ENCODE measurements around the gene NT5C2.
"Not testable (repeated sequence)": the region's sequence is repeated elsewhere in the genome, so short reads cannot be mapped to it uniquely, and the experiment has no call there.

Gene NT5C2

DNA sequence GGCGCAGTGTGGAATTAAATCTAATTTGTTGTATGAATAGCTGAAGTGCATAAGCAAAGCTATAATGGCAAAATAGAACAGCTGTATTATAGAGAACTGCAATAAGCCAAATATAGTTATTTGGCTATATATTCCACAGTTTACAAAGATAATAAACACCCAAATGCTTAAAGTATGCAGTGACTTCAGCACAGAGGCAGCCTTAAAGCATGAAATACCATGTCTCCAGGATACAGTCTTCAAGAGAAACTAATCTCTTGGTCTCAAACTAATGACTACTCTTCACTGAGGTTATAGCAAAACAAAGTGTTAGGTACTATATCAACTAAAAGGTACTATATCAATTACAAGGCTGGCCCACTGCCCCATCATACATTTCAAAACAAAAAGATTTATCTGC is 48.0 kb downstream of the NT5C2 start:
- DNase-seq (ENCODE audit: low spot score) = no peak
- no peaks in the 10 kb centered on the region for H3K27me3 ChIP-seq (ENCODE audit: control insufficient read depth in 3 of 3, insufficient read depth in 3 of 3, low read depth in 1 of 3, low read length in 3 of 3)
- no peak overlapping the region for H3K9ac ChIP-seq (ENCODE audit: low read depth, low read length, poor library complexity)
- H3K36me3 ChIP-seq (replicated peaks in 1 of 2; ENCODE audit: control insufficient read depth in 2 of 2, insufficient read depth in 2 of 2, low read length in 2 of 2) = peaks cover 0 to 27% of the 10 kb centered on the region in 2 donors
- no CpG with 5 or more reads among the region's 1 CpG for WGBS, 2 donors (ENCODE audit: extremely low coverage in 2 of 2, insufficient read length in 2 of 2, insufficient replicate concordance in 1 of 2)
- H2BK5ac ChIP-seq (ENCODE audit: low read length) = no peak overlapping the region
- H3K4me2 ChIP-seq (ENCODE audit: insufficient read depth, low read length, poor library complexity, severe bottlenecking) = no peak overlapping the region
- no peak overlapping the region for H3K23ac ChIP-seq (ENCODE audit: low read depth, low read length, poor library complexity)
- no peak overlapping the region for H2AFZ ChIP-seq (ENCODE audit: low read length)
- H3K4me1 ChIP-seq (ENCODE audit: control insufficient read depth in 2 of 2, insufficient read depth in 1 of 2, low read depth in 1 of 2, low read length in 2 of 2) = peaks cover 0 to 3% of the 10 kb centered on the region in 2 donors
- no peak overlapping the region for H3K18ac ChIP-seq (ENCODE audit: low read length)
- H3K14ac ChIP-seq (ENCODE audit: low read length) = no peak overlapping the region
- no peak overlapping the region for H3K4me3 ChIP-seq (ENCODE audit: low read length in 2 of 2)
- H2BK120ac ChIP-seq (ENCODE audit: low read depth, low read length) = no peak overlapping the region
- no peak overlapping the region for H4K91ac ChIP-seq (ENCODE audit: low read depth, low read length, poor library complexity)
- H3K79me1 ChIP-seq (ENCODE audit: low read depth, low read length) = no peaks in the 10 kb centered on the region
- no peak overlapping the region for H2AK5ac ChIP-seq (ENCODE audit: low read depth, low read length)
- no peak overlapping the region for H3K4ac ChIP-seq (ENCODE audit: low read length)
- no peaks in the 10 kb centered on the region for H3K9me3 ChIP-seq (replicated peaks in 1 of 2; ENCODE audit: control insufficient read depth in 2 of 2, insufficient read depth in 1 of 2, low read depth in 1 of 2, low read length in 2 of 2)
- no peak overlapping the region for H2BK12ac ChIP-seq (ENCODE audit: low read length)
- H4K8ac ChIP-seq (ENCODE audit: low read depth, low read length) = no peak overlapping the region
- no peak overlapping the region for H3K27ac ChIP-seq (replicated peaks; ENCODE audit: low read length)
- H2BK15ac ChIP-seq (ENCODE audit: low read length) = no peak overlapping the region

DNA sequence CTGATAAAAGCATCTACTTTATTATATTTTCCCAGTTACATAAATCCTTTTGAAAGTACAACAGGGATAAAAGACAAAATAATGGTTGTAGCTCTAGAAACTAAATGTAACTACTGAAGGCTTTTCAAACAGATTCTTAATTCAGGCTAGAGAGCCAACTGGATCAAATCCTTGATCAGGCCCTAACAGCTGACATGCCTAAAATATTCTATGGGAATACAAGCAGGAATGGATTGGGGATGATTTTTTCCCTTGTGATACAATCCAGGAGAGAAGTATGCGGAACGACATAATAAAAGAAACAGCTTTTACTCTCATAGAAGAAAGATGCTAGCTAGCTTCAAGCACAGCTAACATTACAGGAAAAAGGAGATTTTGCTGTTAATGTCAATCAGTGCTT is 49.0 kb downstream of the NT5C2 start:
- no peak for DNase-seq (ENCODE audit: low spot score)

GRCh38 chr10:103143641-103144040 is 49.4 kb downstream of the NT5C2 start:
- peaks cover 2 to 34% of the 10 kb centered on the region in 2 donors for H3K36me3 ChIP-seq (replicated peaks in 1 of 2; ENCODE audit: control insufficient read depth in 2 of 2, insufficient read depth in 2 of 2, low read length in 2 of 2)
- H2BK120ac ChIP-seq (ENCODE audit: low read depth, low read length); H4K91ac ChIP-seq (ENCODE audit: low read depth, low read length, poor library complexity): not testable (repeated sequence)

More for the DNA sequence above, 49.0 kb downstream of the NT5C2 start:
- H3K23ac ChIP-seq (ENCODE audit: low read depth, low read length, poor library complexity) = no peak overlapping the region
- H2AK5ac ChIP-seq (ENCODE audit: low read depth, low read length) = no peak overlapping the region
- no peak overlapping the region for H2BK120ac ChIP-seq (ENCODE audit: low read depth, low read length)
- H4K8ac ChIP-seq (ENCODE audit: low read depth, low read length) = no peak overlapping the region
- peaks cover 0 to 3% of the 10 kb centered on the region in 2 donors for H3K4me1 ChIP-seq (ENCODE audit: control insufficient read depth in 2 of 2, insufficient read depth in 1 of 2, low read depth in 1 of 2, low read length in 2 of 2)
- H2BK15ac ChIP-seq (ENCODE audit: low read length) = no peak overlapping the region
- H4K91ac ChIP-seq (ENCODE audit: low read depth, low read length, poor library complexity) = no peak overlapping the region
- H3K18ac ChIP-seq (ENCODE audit: low read length) = no peak overlapping the region
- H3K4ac ChIP-seq (ENCODE audit: low read length) = no peak overlapping the region
- H3K27me3 ChIP-seq (ENCODE audit: control insufficient read depth in 3 of 3, insufficient read depth in 3 of 3, low read depth in 1 of 3, low read length in 3 of 3) = no peaks in the 10 kb centered on the region
- H2BK5ac ChIP-seq (ENCODE audit: low read length) = no peak overlapping the region
- no peaks in the 10 kb centered on the region for H3K9me3 ChIP-seq (replicated peaks in 1 of 2; ENCODE audit: control insufficient read depth in 2 of 2, insufficient read depth in 1 of 2, low read depth in 1 of 2, low read length in 2 of 2)
- no peak overlapping the region for H2BK12ac ChIP-seq (ENCODE audit: low read length)
- no peak overlapping the region for H3K4me2 ChIP-seq (ENCODE audit: insufficient read depth, low read length, poor library complexity, severe bottlenecking)
- no peak overlapping the region for H3K27ac ChIP-seq (replicated peaks; ENCODE audit: low read length)
- no CpG with 5 or more reads among the region's 2 CpGs for WGBS, 2 donors (ENCODE audit: extremely low coverage in 2 of 2, insufficient read length in 2 of 2, insufficient replicate concordance in 1 of 2)
- H3K9ac ChIP-seq (ENCODE audit: low read depth, low read length, poor library complexity) = no peak overlapping the region
- H2AFZ ChIP-seq (ENCODE audit: low read length) = no peak overlapping the region
- no peak overlapping the region for H3K4me3 ChIP-seq (ENCODE audit: low read length in 2 of 2)
- H3K79me1 ChIP-seq (ENCODE audit: low read depth, low read length) = no peaks in the 10 kb centered on the region
- H3K36me3 ChIP-seq (replicated peaks in 1 of 2; ENCODE audit: control insufficient read depth in 2 of 2, insufficient read depth in 2 of 2, low read length in 2 of 2) = peaks cover 2 to 35% of the 10 kb centered on the region in 2 donors
- H3K14ac ChIP-seq (ENCODE audit: low read length) = no peak overlapping the region

GRCh38 chr10:103141950-103142349 is 51.1 kb downstream of the NT5C2 start:
- no CpG with 5 or more reads among the region's 2 CpGs for WGBS, 2 donors (ENCODE audit: extremely low coverage in 2 of 2, insufficient read length in 2 of 2, insufficient replicate concordance in 1 of 2)

More at GRCh38 chr10:103143641-103144040, 49.4 kb downstream of the NT5C2 start:
- not testable (repeated sequence) for DNase-seq (ENCODE audit: low spot score); H3K4me3 ChIP-seq (ENCODE audit: low read length in 2 of 2); H3K27me3 ChIP-seq (ENCODE audit: control insufficient read depth in 3 of 3, insufficient read depth in 3 of 3, low read depth in 1 of 3, low read length in 3 of 3); H3K79me1 ChIP-seq (ENCODE audit: low read depth, low read length); H3K18ac ChIP-seq (ENCODE audit: low read length); H2AK5ac ChIP-seq (ENCODE audit: low read depth, low read length); H3K27ac ChIP-seq (replicated peaks; ENCODE audit: low read length); H2AFZ ChIP-seq (ENCODE audit: low read length); H3K9me3 ChIP-seq (replicated peaks in 1 of 2; ENCODE audit: control insufficient read depth in 2 of 2, insufficient read depth in 1 of 2, low read depth in 1 of 2, low read length in 2 of 2); H3K4ac ChIP-seq (ENCODE audit: low read length); H3K23ac ChIP-seq (ENCODE audit: low read depth, low read length, poor library complexity); H3K4me1 ChIP-seq (ENCODE audit: control insufficient read depth in 2 of 2, insufficient read depth in 1 of 2, low read depth in 1 of 2, low read length in 2 of 2); H2BK15ac ChIP-seq (ENCODE audit: low read length); H3K9ac ChIP-seq (ENCODE audit: low read depth, low read length, poor library complexity); H3K4me2 ChIP-seq (ENCODE audit: insufficient read depth, low read length, poor library complexity, severe bottlenecking); H4K8ac ChIP-seq (ENCODE audit: low read depth, low read length); H2BK12ac ChIP-seq (ENCODE audit: low read length); H3K14ac ChIP-seq (ENCODE audit: low read length); H2BK5ac ChIP-seq (ENCODE audit: low read length)
- WGBS, 2 donors (ENCODE audit: extremely low coverage in 2 of 2, insufficient read length in 2 of 2, insufficient replicate concordance in 1 of 2) = no CpG with 5 or more reads among the region's 3 CpGs

More at GRCh38 chr10:103141950-103142349, 51.1 kb downstream of the NT5C2 start:
- Histone ChIP-seq H3K4ac (ENCODE audit: low read length) (no peak overlapping the region), H2AK5ac (ENCODE audit: low read depth, low read length) (no peak overlapping the region), H3K79me1 (ENCODE audit: low read depth, low read length) (no peaks in the 10 kb centered on the region), H3K4me2 (ENCODE audit: insufficient read depth, low read length, poor library complexity, severe bottlenecking) (no peak overlapping the region), H3K18ac (ENCODE audit: low read length) (no peak overlapping the region), H3K9ac (ENCODE audit: low read depth, low read length, poor library complexity) (no peak overlapping the region), H2BK15ac (ENCODE audit: low read length) (no peak overlapping the region), H2BK5ac (ENCODE audit: low read length) (no peak overlapping the region), H3K14ac (ENCODE audit: low read length) (no peak overlapping the region), H3K4me3 (ENCODE audit: low read length in 2 of 2) (no peak overlapping the region), H4K8ac (ENCODE audit: low read depth, low read length) (no peak overlapping the region), H3K36me3 (replicated peaks in 1 of 2; ENCODE audit: control insufficient read depth in 2 of 2, insufficient read depth in 2 of 2, low read length in 2 of 2) (peaks cover 2 to 49% of the 10 kb centered on the region in 2 donors), H3K23ac (ENCODE audit: low read depth, low read length, poor library complexity) (no peak overlapping the region), H2AFZ (ENCODE audit: low read length) (no peak overlapping the region), H3K27me3 (ENCODE audit: control insufficient read depth in 3 of 3, insufficient read depth in 3 of 3, low read depth in 1 of 3, low read length in 3 of 3) (no peaks in the 10 kb centered on the region), H2BK120ac (ENCODE audit: low read depth, low read length) (no peak overlapping the region), H3K9me3 (replicated peaks in 1 of 2; ENCODE audit: control insufficient read depth in 2 of 2, insufficient read depth in 1 of 2, low read depth in 1 of 2, low read length in 2 of 2) (no peaks in the 10 kb centered on the region), H3K4me1 (ENCODE audit: control insufficient read depth in 2 of 2, insufficient read depth in 1 of 2, low read depth in 1 of 2, low read length in 2 of 2) (peaks cover 0 to 3% of the 10 kb centered on the region in 2 donors), H2BK12ac (ENCODE audit: low read length) (no peak overlapping the region), H4K91ac (ENCODE audit: low read depth, low read length, poor library complexity) (no peak overlapping the region), H3K27ac (replicated peaks; ENCODE audit: low read length) (no peak overlapping the region)
- DNase-seq (ENCODE audit: low spot score) = no peak

Measured in neuronal stem cell (in vitro differentiated cells).